GM13977 (cell line): ENCODE results near the gene NCOA7.
A peak's percentile ranks its signal among the peaks of the same experiment; 100 is the strongest.
"Not testable (repeated sequence)": the region's sequence is repeated elsewhere in the genome, so short reads cannot be mapped to it uniquely, and the experiment has no call there.

ENCODE experiments used
- DNase-seq: peaks from one replicate; pipeline ENCODE4 v3.0.0; 2012; ENCODE audit warnings: low spot score
- in situ Hi-C: fragments of 300-500 bp; cut with MboI; formaldehyde crosslinking; loops from one replicate; pipeline ENCODE4 v1.12.0; 2022; ENCODE audit warnings: low sequenced_read_pairs, low pct_unique_long_range_greater_than_20kb, mixed read lengths, inconsistent platforms; ENCODE audit not compliant: unreplicated experiment
- TF ChIP-seq, protein P1 (sequence below): IDR thresholded peaks from 2 replicates; pipeline ENCODE4 v1.5.1; 2012; ENCODE audit warnings: mild to moderate bottlenecking, control low read depth; ENCODE audit not compliant: insufficient read depth; ENCODE audit errors: extremely low read depth, missing control alignments

The NCOA7 gene

GRCh38 chr6:125804264-125804663 is 13.5 kb downstream of the NCOA7 start:
- DNase-seq, result peak; percentile 30
- TF ChIP-seq, protein P1, sequence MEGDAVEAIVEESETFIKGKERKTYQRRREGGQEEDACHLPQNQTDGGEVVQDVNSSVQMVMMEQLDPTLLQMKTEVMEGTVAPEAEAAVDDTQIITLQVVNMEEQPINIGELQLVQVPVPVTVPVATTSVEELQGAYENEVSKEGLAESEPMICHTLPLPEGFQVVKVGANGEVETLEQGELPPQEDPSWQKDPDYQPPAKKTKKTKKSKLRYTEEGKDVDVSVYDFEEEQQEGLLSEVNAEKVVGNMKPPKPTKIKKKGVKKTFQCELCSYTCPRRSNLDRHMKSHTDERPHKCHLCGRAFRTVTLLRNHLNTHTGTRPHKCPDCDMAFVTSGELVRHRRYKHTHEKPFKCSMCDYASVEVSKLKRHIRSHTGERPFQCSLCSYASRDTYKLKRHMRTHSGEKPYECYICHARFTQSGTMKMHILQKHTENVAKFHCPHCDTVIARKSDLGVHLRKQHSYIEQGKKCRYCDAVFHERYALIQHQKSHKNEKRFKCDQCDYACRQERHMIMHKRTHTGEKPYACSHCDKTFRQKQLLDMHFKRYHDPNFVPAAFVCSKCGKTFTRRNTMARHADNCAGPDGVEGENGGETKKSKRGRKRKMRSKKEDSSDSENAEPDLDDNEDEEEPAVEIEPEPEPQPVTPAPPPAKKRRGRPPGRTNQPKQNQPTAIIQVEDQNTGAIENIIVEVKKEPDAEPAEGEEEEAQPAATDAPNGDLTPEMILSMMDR, result no peak
- in situ Hi-C loops, result no loop called here

DNA sequence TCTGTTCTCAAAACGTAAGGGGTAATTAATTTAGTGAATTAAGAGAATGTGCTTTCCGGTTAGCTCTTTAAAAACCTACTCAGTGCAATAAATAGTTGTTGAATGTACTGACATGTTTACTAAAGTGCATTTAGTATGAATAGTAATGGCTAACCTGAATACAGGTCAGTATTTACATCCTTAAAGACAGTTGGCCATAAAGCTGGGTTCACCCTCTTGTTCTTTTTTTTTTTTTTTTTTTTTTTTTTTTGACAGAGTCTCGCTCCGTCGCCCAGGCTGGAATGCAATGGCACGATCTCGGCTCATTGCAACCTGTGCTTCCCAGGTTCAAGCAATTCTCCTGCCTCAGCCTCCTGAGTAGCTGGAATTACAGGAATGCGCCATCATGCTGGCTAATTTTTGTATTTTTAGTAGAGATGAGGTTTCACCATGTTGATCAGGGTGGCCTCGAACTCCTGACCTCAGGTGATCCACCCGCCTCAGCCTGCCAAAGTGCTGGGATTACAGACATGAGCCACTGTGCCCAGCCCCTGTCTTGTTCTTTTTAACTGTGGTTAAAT is 14.2 kb downstream of the NCOA7 start:
- in situ Hi-C loops, result not testable (repeated sequence)

GRCh38 chr6:125806813-125807212 is 16.1 kb downstream of the NCOA7 start:
- in situ Hi-C loops, result no loop called here
- no peak for DNase-seq
- TF ChIP-seq, protein P1, result no peak

More for the DNA sequence above, 14.2 kb downstream of the NCOA7 start:
- DNase-seq, result not testable (repeated sequence)

DNA sequence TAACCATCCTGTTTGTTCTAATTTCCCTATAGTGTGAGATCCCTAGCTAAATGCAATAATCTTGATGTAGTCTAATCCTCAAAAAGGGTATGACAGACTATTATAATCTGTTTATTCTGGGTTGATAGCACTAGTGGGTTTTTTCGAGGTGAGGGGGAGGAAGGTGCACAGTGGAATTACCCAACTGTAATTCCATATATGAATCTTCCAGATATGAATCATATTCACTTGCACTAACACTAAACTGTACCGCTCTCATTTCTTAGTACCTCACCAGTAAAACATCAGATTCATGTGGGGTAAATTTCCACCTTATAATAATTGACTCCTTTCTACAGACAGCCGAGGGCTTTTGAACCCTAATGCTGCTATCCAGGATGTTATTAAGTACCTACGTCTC is 16.5 kb downstream of the NCOA7 start:
- DNase-seq, result no peak

DNA sequence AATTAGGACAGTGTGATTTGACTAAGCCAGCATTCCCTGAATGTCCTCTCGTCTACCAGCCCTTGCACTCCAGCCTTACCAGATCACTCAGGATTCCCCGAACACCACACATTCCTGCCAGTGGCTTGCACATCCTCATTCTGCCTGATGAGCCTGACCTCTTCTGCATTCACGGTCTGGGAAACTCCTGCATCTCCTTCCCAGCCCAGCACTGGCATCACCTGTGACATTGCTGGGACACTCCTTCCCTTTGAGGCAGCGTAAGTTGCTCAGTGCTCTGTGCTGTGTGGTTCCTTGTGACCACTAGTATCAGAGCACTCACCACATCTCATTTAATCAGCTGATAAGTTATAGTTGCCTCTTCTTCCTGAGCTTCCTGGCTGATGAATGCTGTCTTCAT is 17.3 kb downstream of the NCOA7 start:
- DNase-seq, result no peak
- in situ Hi-C loops, result no loop called here
- TF ChIP-seq, protein P1, result no peak

More for the DNA sequence above, 16.5 kb downstream of the NCOA7 start:
- in situ Hi-C loops, result no loop called here
- TF ChIP-seq, protein P1, result no peak

DNA sequence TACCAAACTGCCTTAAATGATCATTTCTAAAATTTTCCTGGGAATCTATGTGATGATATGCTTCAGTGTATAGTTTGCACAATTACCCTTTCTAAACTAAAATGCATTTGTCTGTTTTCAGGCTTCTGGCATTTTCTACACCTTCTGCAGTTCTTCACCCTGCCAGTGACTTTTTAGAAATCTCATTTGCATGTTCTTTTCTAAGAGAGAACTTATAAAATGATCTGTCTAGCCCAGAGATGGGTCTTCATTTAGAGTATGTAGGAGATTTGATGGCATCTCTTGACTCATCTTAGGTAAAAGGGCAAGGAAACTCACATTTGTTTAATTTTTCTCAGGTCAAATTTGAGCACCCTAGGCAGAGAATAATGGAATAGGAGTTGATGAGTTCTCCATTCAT is 17.8 kb downstream of the NCOA7 start:
- in situ Hi-C loops, result no loop called here
- TF ChIP-seq, protein P1, result no peak
- no peak for DNase-seq

DNA sequence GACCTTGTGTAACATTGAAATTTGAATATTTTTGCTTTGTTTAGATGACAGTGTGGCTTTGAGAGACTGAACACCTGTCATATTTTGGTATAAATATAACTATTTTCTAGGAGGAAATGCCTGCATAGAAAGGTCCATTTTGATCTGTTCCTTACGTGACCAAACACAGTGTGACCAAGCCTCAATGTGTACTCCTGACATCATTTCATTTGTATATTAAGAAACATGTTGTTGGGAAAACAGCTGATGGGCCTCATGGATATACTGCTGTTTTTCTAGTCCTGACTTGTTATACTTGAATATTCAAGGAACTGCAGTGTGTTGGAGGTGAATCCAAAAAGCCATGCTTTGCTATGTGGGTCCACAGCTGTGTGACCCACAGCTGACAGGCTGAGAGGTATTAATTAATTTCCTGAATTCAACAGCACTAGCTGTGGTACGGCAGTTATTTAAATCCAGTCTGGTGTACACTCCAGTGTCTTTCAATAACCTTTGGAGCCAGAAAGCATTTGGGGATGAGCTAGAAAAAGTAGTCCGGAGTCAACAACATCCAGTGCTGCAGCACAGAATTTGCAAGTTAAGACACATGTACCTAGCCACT is 18.9 kb downstream of the NCOA7 start:
- TF ChIP-seq, protein P1, result no peak
- DNase-seq, result no peak
- in situ Hi-C loops, result no loop called here
